ENCODE measurements around the gene HERPUD1. TPM values are rescaled to one million over a fixed set of nuclear protein-coding genes. Genes with fewer than 3 reads are reported as not detected.

The HERPUD1 gene
- total RNA-seq, 1 experiment from 2014 or later: 28.9 TPM

GRCh38 chr16:56960681-56961281, 28.8 kb downstream of the HERPUD1 start:
- no peak overlapping the region for H2BK5ac ChIP-seq (ENCODE audit: insufficient read length, low read length)
- no peaks in the 10 kb centered on the region for H3K4me1 ChIP-seq (ENCODE audit: insufficient read depth, low read length)
- H2AK5ac ChIP-seq (ENCODE audit: insufficient read length, low read length): no peak overlapping the region
- no peak overlapping the region for H3K9ac ChIP-seq (ENCODE audit: extremely low read depth, insufficient read length, low read length)
- H3K4me2 ChIP-seq (ENCODE audit: insufficient read depth, insufficient read length, low read length): no peak overlapping the region
- peak overlapping the region in 1 of 3 experiments; percentile 8; a peak in 2 of 7 replicates for H3K27ac Mint-ChIP-seq
- no peak overlapping the region for H4K91ac ChIP-seq (ENCODE audit: insufficient read length, low read depth, low read length)
- no peak overlapping the region for H2BK15ac ChIP-seq (ENCODE audit: low read depth, low read length)
- H4K20me1 ChIP-seq (ENCODE audit: control insufficient read depth, insufficient read depth, insufficient read length): no peaks in the 10 kb centered on the region
- WGBS (ENCODE audit: extremely low coverage, insufficient read length, low lambda C conversion rate): no CpG with 5 or more reads among the region's 13 CpGs
- H4K8ac ChIP-seq (replicated peaks; ENCODE audit: insufficient read length, low read depth, low read length): no peak overlapping the region
- no peak overlapping the region for H2BK120ac ChIP-seq (ENCODE audit: low read depth, low read length, poor library complexity, severe bottlenecking)
- TF ChIP-seq, protein P1, sequence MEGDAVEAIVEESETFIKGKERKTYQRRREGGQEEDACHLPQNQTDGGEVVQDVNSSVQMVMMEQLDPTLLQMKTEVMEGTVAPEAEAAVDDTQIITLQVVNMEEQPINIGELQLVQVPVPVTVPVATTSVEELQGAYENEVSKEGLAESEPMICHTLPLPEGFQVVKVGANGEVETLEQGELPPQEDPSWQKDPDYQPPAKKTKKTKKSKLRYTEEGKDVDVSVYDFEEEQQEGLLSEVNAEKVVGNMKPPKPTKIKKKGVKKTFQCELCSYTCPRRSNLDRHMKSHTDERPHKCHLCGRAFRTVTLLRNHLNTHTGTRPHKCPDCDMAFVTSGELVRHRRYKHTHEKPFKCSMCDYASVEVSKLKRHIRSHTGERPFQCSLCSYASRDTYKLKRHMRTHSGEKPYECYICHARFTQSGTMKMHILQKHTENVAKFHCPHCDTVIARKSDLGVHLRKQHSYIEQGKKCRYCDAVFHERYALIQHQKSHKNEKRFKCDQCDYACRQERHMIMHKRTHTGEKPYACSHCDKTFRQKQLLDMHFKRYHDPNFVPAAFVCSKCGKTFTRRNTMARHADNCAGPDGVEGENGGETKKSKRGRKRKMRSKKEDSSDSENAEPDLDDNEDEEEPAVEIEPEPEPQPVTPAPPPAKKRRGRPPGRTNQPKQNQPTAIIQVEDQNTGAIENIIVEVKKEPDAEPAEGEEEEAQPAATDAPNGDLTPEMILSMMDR (conservative IDR thresholded peaks at IDR 0.05): no peak
- H3T11ph ChIP-seq (ENCODE audit: low read length): no peak overlapping the region
- no peaks in the 10 kb centered on the region for H3K27me3 ChIP-seq (ENCODE audit: insufficient read depth, low read length)
- no peak overlapping the region for H2BK12ac ChIP-seq (ENCODE audit: insufficient read length, low read depth, low read length)
- H3K79me1 ChIP-seq (ENCODE audit: insufficient read depth, low read depth, low read length, poor library complexity, severe bottlenecking): no peaks in the 10 kb centered on the region
- H3K9me3 ChIP-seq (ENCODE audit: control insufficient read depth, low read depth, low read length): no peaks in the 10 kb centered on the region
- H3K4me1 Mint-ChIP-seq: peaks cover 2 to 3% of the 10 kb centered on the region in 2 experiments; a peak in 2 of 4 replicates
- no peak overlapping the region for H3K18ac ChIP-seq (ENCODE audit: insufficient read length, low read depth, low read length)
- no peaks in the 10 kb centered on the region; a peak in 1 of 7 replicates for H3K36me3 Mint-ChIP-seq (ENCODE audit: insufficient read depth in 1 of 3, low read depth in 3 of 3)
- no peaks in the 10 kb centered on the region for H3K79me2 ChIP-seq (ENCODE audit: insufficient read depth, low read length)
- H3K9me3 Mint-ChIP-seq: peaks cover 3 to 5% of the 10 kb centered on the region in 2 experiments; a peak in 2 of 5 replicates
- no peak overlapping the region for H2BK20ac ChIP-seq (ENCODE audit: low read depth, low read length, poor library complexity, severe bottlenecking)
- no peak overlapping the region for H4K5ac ChIP-seq (ENCODE audit: insufficient read length, low read depth, low read length)
- no peak overlapping the region for H3K4ac ChIP-seq (ENCODE audit: low read depth, low read length)
- H3K23ac ChIP-seq (ENCODE audit: insufficient read length, low read depth, low read length): no peak overlapping the region
- H2AFZ ChIP-seq (ENCODE audit: low read length): no peak overlapping the region
- H3K27me3 Mint-ChIP-seq (ENCODE audit: low read depth): peaks cover 1% of the 10 kb centered on the region
- DNase-seq: no peak
- H3K27ac ChIP-seq (ENCODE audit: insufficient read length, low read depth, low read length): no peak overlapping the region
- no peak overlapping the region for H3K14ac ChIP-seq (ENCODE audit: insufficient read depth, low read length)
- H3K56ac ChIP-seq (ENCODE audit: insufficient read length, low read depth, low read length): no peak overlapping the region
- no peaks in the 10 kb centered on the region for H3K23me2 ChIP-seq (ENCODE audit: insufficient read length, low read depth, low read length, poor library complexity, severe bottlenecking)
- no peak overlapping the region for H3K4me3 Mint-ChIP-seq

All from H9 (cell line).